Hematopoietic multipotent progenitor cell treated with erythropoietin and hydrocortisone succinate and interleukin-3 and kit ligand, for 8 days (in vitro differentiated cells): ENCODE results near the gene LRP11.
"Not testable (repeated sequence)": the region's sequence is repeated elsewhere in the genome, so short reads cannot be mapped to it uniquely, and the experiment has no call there.

Source experiments
- DNase-seq: peaks from one replicate; pipeline ENCODE4 v3.0.0-alpha.2; 2015

Gene LRP11

GRCh38 chr6:149846321-149846720, 17.8 kb downstream of the LRP11 start:
- DNase-seq = no peak

- no peak for DNase-seq
Measured at GRCh38 chr6:149845549-149845948, 18.6 kb downstream of the LRP11 start.

DNA sequence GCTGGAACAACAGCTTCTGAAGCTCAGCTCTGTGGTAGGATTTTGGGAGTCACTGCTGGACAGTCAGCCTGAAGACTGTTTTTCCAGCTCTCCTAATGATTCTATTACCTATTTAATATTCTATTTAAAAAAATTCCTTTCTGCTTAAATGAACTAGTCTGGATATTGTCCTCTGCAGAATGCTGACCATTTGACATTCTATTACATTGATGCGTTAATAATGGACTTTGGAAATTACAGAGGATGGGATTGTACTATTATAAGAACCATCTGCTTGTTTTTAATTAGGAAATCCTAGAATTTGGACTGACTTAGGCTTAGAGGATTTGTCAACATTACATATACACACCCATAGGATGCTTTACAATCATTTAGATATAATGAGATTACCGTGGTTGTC, 19.7 kb downstream of the LRP11 start:
- no peak for DNase-seq

GRCh38 chr6:149844036-149844435, 20.1 kb downstream of the LRP11 start:
- not testable (repeated sequence) for DNase-seq

DNA sequence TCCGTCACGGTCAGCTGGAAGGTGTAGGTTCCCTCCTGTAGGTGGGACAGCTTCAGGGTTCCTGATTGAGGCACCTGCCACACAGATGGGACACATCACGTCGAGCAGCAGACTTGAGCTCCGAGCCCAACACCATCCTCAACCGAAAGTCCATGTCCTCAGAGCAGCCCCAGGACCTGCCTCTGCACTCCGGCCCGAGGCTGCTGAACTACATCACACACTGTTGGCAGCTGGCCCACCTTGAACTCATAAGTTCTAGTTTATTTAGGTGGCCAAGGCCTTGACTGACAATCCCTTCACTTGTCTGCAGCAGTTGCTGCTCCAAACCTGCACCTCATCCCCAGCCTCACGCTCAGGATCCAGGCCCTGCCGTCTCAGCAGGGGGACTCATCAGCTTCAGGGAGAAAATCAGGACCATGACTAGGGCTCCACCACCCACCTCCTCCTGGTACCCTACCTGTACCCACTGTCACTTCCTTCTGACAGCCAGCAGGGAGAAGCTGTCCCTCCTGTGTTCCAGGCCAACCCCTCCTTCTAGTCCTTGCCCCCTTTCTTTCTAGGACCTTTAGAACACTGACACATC, 21.0 kb downstream of the LRP11 start:
- no peak for DNase-seq

DNA sequence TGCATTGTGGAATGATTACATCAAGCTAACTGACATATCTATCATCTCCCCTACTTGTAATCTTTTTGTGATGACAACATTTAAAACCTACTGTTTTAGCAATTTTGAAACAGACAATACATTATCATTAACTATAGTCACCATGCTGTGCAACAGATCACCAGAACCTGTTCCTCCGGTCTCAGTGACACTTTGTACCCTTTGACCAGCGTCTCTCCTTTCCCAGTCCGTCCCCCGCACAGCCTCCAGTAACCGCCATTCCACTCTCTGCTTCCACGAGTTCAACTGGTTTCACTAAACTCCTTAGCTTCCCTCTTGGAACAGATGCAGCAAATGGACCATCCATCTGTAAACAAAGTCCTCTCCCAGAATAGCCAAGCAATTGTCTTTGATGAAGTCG, 21.8 kb downstream of the LRP11 start:
- no peak for DNase-seq

DNA sequence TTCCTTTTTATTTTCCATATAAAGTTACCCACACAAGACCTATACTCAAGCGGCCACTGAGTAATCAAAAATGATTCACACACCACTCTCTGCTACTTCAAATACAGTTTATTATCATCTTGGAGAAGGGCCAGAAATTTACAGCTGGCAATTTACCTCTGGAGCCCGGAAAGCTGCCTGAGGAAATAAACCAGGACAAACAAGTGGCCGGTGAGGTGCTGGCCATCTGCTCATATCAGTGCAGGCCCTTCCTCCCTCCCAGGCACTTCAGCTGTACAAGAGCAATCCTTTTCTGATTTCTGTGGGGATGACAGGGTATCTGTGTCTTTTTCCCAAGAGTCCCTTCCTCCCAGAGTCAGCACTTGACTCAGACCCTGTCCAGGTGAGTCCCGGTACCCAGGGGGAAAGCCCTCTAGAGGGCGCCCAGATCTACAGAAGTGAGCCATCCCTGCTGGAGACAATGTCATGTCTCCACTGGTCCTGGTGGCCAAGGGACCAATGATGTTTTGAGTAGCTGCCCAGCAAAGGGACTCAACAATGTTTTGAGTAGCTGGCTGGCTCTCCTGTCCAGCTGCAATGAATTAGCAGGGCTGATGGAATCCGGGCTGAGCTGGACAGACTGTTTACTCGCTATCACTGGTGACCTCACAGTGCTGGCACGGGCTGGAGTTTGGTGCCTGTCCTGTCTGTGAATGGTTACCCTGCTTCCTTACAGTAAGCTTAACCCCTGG, 23.6 kb downstream of the LRP11 start:
- peak; percentile 67 for DNase-seq

- peak; percentile 76 for DNase-seq
Measured at GRCh38 chr6:149834513-149835481, 29.4 kb downstream of the LRP11 start.

DNA sequence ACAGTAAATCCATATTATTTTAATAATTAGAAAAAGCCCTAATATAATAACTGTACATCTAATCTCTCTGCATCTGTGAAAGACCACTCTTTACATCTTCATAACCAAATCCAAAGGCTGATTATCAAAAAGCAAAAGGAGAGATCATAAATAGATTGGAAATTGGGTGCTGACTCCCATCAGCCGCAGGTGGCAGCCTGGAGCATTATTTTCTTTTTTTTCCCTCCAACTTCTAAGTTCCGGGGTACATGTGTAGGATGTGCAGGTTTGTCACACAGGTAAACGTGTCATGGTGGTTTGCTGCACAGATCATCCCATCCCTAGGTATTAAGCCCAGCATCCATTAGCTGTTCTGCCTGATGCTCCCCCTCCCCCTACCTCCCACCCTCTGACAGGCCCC, 30.5 kb downstream of the LRP11 start:
- DNase-seq = no peak

GRCh38 chr6:149831308-149831820, 32.8 kb downstream of the LRP11 start:
- no peak for DNase-seq

- DNase-seq = no peak
Measured at GRCh38 chr6:149830731-149831307, 33.3 kb downstream of the LRP11 start.

- DNase-seq = no peak
Measured at GRCh38 chr6:149825292-149825691, 38.9 kb downstream of the LRP11 start.

DNA sequence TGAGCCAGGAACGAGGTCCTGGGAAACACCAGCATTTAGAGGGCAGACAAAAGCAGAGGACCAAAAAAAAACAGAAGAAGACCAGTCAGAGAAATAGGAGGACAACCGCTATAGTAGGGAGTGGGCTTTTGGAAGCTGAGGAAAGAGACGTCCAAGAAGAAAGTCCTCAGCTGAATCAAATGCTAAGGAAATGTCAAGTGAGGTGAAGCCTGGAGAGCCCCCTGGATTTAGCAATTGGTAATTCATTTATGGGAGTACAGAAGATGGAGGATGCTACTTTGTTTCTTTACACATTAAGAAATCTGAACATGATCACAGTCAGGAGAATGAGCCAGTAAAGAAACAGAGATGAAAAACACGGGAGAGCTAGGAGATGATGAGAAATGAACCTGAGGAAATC, 41.1 kb downstream of the LRP11 start:
- DNase-seq = no peak

DNA sequence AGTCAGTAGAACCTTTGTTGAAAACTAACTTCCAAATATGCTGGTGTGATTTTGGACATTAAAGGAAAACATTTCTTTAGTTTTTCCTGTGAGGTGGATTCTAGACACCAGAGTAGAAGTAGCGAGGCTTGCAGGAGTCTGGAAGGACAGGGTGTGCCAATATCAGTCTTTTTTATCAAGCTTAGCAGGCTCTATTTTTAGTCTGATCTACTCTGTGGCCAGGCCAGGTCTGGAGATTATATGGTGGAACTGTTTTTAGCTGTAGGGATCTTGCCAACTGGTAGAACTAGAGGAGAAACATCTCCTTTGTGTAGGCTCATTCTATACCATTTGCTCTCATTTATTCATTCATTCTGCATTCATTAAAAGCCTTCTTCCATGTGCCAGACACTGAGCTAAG, 42.7 kb downstream of the LRP11 start:
- peak; percentile 51 for DNase-seq

DNA sequence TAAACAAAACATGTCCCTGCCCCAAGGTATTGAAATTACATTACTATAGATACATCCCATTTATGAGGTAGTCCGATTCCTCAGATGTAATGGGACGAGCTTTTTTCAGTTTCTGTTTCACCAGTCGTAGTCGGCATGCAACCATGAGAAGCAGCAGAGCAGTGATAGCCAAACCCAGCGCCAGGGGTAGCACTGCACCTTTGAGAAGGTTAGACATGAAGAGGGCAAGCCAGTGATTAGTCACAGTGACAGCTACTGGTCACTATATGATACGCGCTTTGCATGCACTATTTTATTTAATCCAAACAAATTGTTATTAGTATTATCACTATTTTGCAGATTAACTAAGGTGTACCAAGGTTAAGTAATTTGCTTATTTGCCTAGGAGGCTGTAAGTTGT, 43.7 kb downstream of the LRP11 start:
- DNase-seq = no peak

- no peak for DNase-seq
Measured at GRCh38 chr6:149815788-149816187, 48.4 kb downstream of the LRP11 start.

DNA sequence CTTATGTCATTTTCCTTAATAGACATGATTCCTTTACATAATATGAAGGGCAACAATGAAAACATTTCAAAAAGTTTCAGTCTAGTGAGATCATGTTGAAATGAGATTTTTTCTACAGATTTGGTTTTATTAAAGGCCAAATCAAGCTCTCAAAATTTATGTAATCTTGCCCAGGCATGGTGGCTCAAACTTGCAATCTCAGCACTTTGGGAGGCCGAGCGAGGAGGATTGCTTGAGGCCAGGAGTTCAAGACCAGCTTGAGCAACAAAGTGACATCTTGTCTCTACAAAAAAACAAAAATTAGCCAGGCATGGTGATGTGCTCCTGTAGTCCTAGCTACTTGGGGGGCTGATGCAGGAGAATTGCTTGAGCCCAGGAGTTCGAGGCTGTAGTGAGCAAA, 50.8 kb downstream of the LRP11 start:
- DNase-seq = no peak

DNA sequence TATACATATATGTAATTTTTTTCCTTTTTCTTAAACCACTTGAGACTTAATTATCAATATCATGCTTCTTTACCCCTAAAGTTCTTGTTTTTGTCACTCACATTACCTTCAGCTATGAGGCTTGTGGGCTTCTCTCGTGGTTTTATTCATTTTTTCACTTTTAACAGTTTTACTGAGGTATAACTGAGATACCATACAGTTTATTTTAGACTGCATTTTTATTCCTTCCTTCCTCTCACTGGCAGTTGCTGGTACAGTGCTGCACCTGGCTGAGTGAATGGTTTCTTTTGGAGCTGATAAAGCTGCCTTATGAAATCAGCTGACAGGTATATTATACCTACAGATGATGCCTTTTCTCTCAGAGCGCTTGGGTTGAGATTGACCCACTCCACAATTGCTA, 54.4 kb downstream of the LRP11 start:
- no peak for DNase-seq

DNA sequence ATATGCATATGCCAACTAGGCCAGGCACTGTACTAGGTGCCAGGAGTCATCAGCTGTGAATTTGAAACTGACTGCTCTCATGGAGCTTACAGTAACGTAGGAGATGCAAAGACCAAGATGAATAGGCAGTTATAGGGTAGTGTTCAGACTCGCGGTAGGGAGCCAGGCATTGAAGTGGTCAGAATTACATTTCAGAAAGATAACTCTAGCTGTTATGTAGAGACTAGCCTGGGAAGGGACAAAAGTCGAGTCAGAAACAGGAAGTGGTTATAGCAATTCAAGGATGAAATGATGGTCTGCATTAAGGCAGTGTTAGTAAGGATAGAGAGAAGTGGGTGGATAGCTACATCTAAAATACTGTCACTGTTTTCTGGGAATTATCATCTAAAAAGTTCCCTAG, 58.0 kb downstream of the LRP11 start:
- DNase-seq = peak; percentile 8

- DNase-seq = no peak
Measured at GRCh38 chr6:149783551-149783950, 80.6 kb downstream of the LRP11 start.

DNA sequence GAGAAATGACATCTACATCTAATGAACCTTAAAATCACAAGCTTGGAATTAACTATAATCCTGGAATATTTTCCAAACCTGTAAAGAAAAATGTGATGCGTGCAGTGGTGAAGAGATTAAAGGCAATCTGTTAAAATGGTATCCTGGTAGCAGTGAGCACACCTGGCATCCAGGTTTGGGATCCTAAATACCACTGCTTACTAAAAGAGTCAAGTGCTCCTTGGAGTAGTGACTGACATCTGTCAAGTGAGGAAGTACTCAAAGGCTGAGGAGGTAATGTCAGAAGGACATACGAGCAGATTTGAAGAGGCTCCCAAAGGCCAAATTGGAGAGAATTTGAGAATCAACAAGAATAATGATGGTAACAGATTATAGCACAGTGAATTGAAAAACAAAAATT, 81.8 kb downstream of the LRP11 start:
- DNase-seq = no peak

DNA sequence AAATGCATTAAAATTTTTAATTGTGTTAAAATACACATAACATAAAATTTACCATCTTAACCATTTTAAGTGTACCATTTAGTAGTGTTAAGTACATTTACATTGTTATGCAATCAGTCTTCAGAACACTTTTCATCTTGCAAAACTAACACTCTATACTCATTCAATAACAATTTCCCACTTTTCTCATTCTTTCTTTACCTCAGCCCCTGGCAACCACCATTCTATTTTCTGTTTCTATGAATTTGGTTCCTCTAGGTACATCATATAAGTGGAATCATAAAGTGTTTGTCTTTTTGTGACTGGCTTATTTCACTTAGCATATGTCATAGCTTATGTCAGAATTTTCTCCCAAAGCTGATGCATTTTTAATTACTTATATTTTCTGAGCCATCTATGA, 82.4 kb downstream of the LRP11 start:
- no peak for DNase-seq

DNA sequence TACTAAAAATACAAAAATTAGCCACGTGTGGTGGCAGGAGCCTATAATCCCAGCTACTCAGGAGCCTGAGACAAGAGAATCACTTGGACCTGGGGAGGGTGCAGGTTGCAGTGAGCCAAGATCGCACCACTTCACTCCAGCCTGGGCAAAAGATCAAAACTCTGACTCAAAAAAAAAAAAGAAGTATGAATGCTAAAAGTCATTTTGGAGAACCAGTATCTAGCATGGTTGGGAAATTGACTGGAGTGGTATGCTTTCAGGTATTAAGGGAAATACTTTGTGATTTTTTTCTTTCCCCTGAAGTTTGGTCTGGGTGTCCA, 84.6 kb downstream of the LRP11 start:
- DNase-seq = no peak
